Measurements from ENCODE around the gene RPS27A. TPM values are rescaled to one million over a fixed set of nuclear protein-coding genes. Genes with fewer than 3 reads are reported as not detected.
A peak's percentile ranks its signal among the peaks of the same experiment; 100 is the strongest.
"Not testable (repeated sequence)": the region's sequence is repeated elsewhere in the genome, so short reads cannot be mapped to it uniquely, and the experiment has no call there.

The RPS27A gene
- 945 TPM for total RNA-seq
- polyA plus RNA-seq: 2,437 TPM

- peak within 1 kb of the TSS; percentile 96 for H3K4me3 ChIP-seq (ENCODE audit: low read depth, low read length)
- peaks cover 7% of the 10 kb centered on the region for H3K4me1 ChIP-seq (ENCODE audit: insufficient read depth)
- DNase-seq (ENCODE audit: extremely low spot score): peak; percentile 95
- H3K27ac ChIP-seq (ENCODE audit: low read depth): peak within 1 kb of the TSS; percentile 82
- under 1% methylated on average over 37 of the region's 37 CpGs for WGBS
- H3K36me3 ChIP-seq (ENCODE audit: insufficient read depth): peaks cover 3% of the 10 kb centered on the region
These were observed at the start of gene RPS27A, which contains the start of gene CLHC1 for GRCh38 chr2:55232084-55232862. Gene RPS27A (plus strand): TSS chr2:55232688. CDS start chr2:55232825, 137 bp downstream. Gene CLHC1 (minus strand): TSS chr2:55232293. CDS start chr2:55222411, 9,882 bp downstream.

- H3K4me3 ChIP-seq (ENCODE audit: low read depth, low read length); H3K27ac ChIP-seq (ENCODE audit: low read depth); H3K36me3 ChIP-seq (ENCODE audit: insufficient read depth); H3K4me1 ChIP-seq (ENCODE audit: insufficient read depth); DNase-seq (ENCODE audit: extremely low spot score): not testable (repeated sequence)
- 97% methylated on average over 8 of the region's 8 CpGs for WGBS
These were observed 45.7 kb upstream of the RPS27A start for GRCh38 chr2:55186837-55187236.

GRCh38 chr2:55191888-55192287, 40.6 kb upstream of the RPS27A start:
- H3K4me3 ChIP-seq (ENCODE audit: low read depth, low read length); DNase-seq (ENCODE audit: extremely low spot score); H3K27ac ChIP-seq (ENCODE audit: low read depth); H3K36me3 ChIP-seq (ENCODE audit: insufficient read depth); H3K4me1 ChIP-seq (ENCODE audit: insufficient read depth): not testable (repeated sequence)
- WGBS: 99% methylated on average over 2 of the region's 2 CpGs

- Histone ChIP-seq H3K36me3 (ENCODE audit: insufficient read depth) (no peaks in the 10 kb centered on the region), H3K4me3 (ENCODE audit: low read depth, low read length) (no peak overlapping the region), H3K4me1 (ENCODE audit: insufficient read depth) (no peaks in the 10 kb centered on the region), H3K27ac (ENCODE audit: low read depth) (no peak overlapping the region)
- WGBS: 97% methylated on average over 2 of the region's 2 CpGs
- DNase-seq (ENCODE audit: extremely low spot score): no peak
These were observed 36.0 kb upstream of the RPS27A start for GRCh38 chr2:55196526-55196925.

DNA sequence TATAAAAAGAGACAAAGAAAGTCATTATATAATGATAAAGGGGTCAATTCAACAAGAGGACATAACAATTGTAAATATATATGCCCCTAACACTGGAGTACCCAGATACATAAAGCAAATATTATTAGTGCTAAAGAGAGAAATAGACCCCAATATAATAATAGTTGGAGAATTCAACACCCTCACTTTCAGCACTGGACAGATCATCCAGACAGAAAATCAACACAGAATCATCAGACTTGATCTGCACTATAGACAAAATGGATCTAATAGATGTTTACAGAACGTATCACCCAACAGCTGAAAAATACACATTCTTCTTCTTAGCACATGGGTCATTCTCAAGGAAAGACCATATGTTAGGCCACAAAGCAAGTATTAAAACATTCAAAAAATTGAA, 32.1 kb upstream of the RPS27A start:
- H3K4me1 ChIP-seq (ENCODE audit: insufficient read depth): no peaks in the 10 kb centered on the region
- H3K36me3 ChIP-seq (ENCODE audit: insufficient read depth): no peaks in the 10 kb centered on the region
- DNase-seq (ENCODE audit: extremely low spot score): no peak
- H3K4me3 ChIP-seq (ENCODE audit: low read depth, low read length): no peak overlapping the region
- no peak overlapping the region for H3K27ac ChIP-seq (ENCODE audit: low read depth)
- WGBS: 96% methylated on average over 1 of the region's 1 CpG

- no peak for DNase-seq (ENCODE audit: extremely low spot score)
- Histone ChIP-seq H3K4me3 (ENCODE audit: low read depth, low read length) (no peak overlapping the region), H3K27ac (ENCODE audit: low read depth) (no peak overlapping the region), H3K4me1 (ENCODE audit: insufficient read depth) (no peaks in the 10 kb centered on the region), H3K36me3 (ENCODE audit: insufficient read depth) (no peaks in the 10 kb centered on the region)
- WGBS: 98% methylated on average over 3 of the region's 3 CpGs
These were observed 28.0 kb upstream of the RPS27A start for GRCh38 chr2:55204536-55204935.

- H3K27ac ChIP-seq (ENCODE audit: low read depth): no peak overlapping the region
- DNase-seq (ENCODE audit: extremely low spot score): no peak
These were observed 27.5 kb upstream of the RPS27A start for GRCh38 chr2:55204950-55205349.

DNA sequence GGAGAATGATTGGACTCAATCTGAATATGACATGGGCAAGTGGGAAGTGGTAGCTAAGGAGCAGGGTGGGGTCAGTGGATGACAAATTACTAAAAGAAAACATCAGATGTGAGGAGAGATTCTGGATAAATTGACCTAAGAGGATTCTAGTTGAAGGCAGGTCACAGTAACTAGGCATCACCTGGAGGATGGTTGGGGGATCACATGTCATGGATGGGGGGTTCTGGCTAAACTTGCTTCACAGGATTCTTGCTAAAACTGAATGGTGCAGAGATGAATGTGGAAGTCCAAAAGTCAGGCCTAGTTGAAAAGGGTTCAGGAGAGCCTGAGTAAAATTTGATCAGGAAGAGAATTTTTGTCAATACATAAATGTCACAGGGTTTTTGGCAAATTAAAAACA, 18.7 kb upstream of the RPS27A start:
- DNase-seq (ENCODE audit: extremely low spot score): no peak
- Histone ChIP-seq H3K4me3 (ENCODE audit: low read depth, low read length) (no peak overlapping the region), H3K36me3 (ENCODE audit: insufficient read depth) (no peaks in the 10 kb centered on the region), H3K27ac (ENCODE audit: low read depth) (no peak overlapping the region), H3K4me1 (ENCODE audit: insufficient read depth) (no peaks in the 10 kb centered on the region)

More at GRCh38 chr2:55204950-55205349, 27.5 kb upstream of the RPS27A start:
- no peaks in the 10 kb centered on the region for H3K4me1 ChIP-seq (ENCODE audit: insufficient read depth)
- WGBS: 97% methylated on average over 2 of the region's 2 CpGs
- no peak overlapping the region for H3K4me3 ChIP-seq (ENCODE audit: low read depth, low read length)
- no peaks in the 10 kb centered on the region for H3K36me3 ChIP-seq (ENCODE audit: insufficient read depth)

- WGBS: 88% methylated on average over 25 of the region's 25 CpGs
- DNase-seq (ENCODE audit: extremely low spot score): no peak
- Histone ChIP-seq H3K4me1 (ENCODE audit: insufficient read depth) (peaks cover 3% of the 10 kb centered on the region), H3K4me3 (ENCODE audit: low read depth, low read length) (no peak overlapping the region), H3K27ac (ENCODE audit: low read depth) (no peak overlapping the region), H3K36me3 (ENCODE audit: insufficient read depth) (no peaks in the 10 kb centered on the region)
These were observed 8.3 kb upstream of the RPS27A start for GRCh38 chr2:55223958-55224760.

GRCh38 chr2:55224761-55225261, 7.7 kb upstream of the RPS27A start:
- H3K4me3 ChIP-seq (ENCODE audit: low read depth, low read length): no peak overlapping the region
- peaks cover 3% of the 10 kb centered on the region for H3K4me1 ChIP-seq (ENCODE audit: insufficient read depth)
- H3K36me3 ChIP-seq (ENCODE audit: insufficient read depth): no peaks in the 10 kb centered on the region
- WGBS: 84% methylated on average over 19 of the region's 19 CpGs
- no peak for DNase-seq (ENCODE audit: extremely low spot score)
- H3K27ac ChIP-seq (ENCODE audit: low read depth): no peak overlapping the region

DNA sequence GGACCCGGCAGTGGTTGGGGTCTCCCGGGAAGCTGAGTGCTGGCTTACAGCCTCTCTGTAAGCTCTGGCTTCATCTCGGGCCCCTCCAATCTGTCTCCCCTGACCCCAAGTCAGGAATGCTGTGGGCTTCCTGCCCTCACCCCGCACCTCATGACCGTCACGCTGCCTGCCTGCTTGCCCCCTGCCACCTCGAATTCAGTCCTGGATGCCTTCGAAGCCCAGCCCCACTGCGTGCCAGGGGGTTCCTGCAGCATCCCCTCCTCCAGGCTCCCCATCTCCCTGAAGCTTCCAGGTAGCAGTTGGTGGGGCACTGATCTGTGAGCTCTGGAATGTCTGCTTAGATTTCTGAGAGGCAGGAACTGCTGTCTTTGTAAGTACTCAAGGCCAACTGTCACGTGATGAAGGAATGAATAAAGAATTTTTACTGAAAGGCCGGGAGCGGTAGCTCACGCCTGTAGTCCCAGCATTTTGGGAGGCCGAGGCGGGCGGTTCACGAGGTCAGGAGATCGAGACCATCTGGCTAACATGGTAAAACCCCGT, 6.9 kb upstream of the RPS27A start:
- DNase-seq (ENCODE audit: extremely low spot score): no peak
- 82% methylated on average over 19 of the region's 19 CpGs for WGBS
- H3K4me1 ChIP-seq (ENCODE audit: insufficient read depth): peaks cover 3% of the 10 kb centered on the region
- no peaks in the 10 kb centered on the region for H3K36me3 ChIP-seq (ENCODE audit: insufficient read depth)
- no peak overlapping the region for H3K27ac ChIP-seq (ENCODE audit: low read depth)
- H3K4me3 ChIP-seq (ENCODE audit: low read depth, low read length): no peak overlapping the region

DNA sequence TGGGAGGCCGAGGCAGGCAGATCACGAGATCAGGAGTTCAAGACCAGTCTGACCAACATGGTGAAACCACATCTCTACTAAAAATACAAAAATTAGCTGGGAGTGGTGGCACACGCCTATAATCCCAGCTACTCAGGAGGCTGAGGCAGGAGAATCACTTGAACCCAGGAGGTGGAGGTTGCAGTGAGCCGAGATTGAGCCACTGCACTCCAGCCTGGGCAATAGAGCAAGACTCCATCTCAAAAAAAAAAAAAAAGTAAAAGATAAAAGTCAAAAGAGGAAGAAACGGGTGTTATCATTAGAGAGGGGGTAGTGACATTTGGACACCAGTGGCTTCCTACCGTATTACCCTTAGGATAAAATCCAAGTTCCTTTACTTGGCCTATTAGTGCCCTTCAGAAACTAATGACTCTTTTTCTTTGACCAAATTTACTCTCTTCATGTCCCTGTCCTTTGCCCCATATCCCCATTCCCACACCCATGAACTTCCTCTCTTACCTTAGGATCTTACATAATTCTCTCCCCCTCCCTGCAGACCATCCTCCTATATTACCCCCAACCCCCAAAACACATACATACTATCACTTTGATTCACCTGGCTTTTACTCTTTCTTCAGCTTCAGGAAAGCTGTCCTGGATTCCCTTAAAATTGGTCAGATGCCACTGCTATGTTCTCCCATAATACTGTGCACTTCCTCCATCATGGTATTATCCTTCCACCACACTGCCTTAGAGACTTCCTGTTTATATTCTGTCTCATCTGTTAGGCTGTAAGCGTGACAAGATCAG, 4.9 kb upstream of the RPS27A start:
- 77% methylated on average over 7 of the region's 7 CpGs for WGBS
- H3K4me3 ChIP-seq (ENCODE audit: low read depth, low read length); DNase-seq (ENCODE audit: extremely low spot score): not testable (repeated sequence)

DNA sequence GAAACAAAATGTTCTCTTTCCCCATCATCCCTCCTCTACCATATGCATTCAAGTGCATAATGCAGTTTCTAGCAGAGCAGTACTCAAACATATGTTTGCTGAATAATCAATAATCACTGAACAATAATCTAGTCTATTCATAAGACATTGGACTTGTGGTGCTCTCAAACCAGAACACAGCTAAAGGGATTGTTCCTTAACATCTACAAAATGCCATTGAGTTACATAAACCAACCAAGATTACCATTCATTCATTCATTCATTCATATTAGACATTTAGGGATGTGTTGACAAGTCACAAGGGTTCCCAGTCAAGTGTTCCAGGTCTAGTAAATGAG, 4.3 kb upstream of the RPS27A start:
- no peak for DNase-seq (ENCODE audit: extremely low spot score)
- peaks cover 3% of the 10 kb centered on the region for H3K4me1 ChIP-seq (ENCODE audit: insufficient read depth)
- H3K27ac ChIP-seq (ENCODE audit: low read depth): no peak overlapping the region
- H3K4me3 ChIP-seq (ENCODE audit: low read depth, low read length): no peak overlapping the region
- H3K36me3 ChIP-seq (ENCODE audit: insufficient read depth): no peaks in the 10 kb centered on the region

More for the DNA sequence above, 4.9 kb upstream of the RPS27A start:
- H3K36me3 ChIP-seq (ENCODE audit: insufficient read depth); H3K27ac ChIP-seq (ENCODE audit: low read depth); H3K4me1 ChIP-seq (ENCODE audit: insufficient read depth): not testable (repeated sequence)

Data from urinary bladder (tissue), 4 donors.